NCI-H146 treated with DMSO at 0.1 percent for 48 hours (cell line): ENCODE results near the gene MEF2C.
"Not testable (repeated sequence)": the region's sequence is repeated elsewhere in the genome, so short reads cannot be mapped to it uniquely, and the experiment has no call there.

Experiments used
- DNase-seq: peaks from one replicate; lab custom pipeline; 2025; ENCODE audit not compliant: unreplicated experiment; lab: John Stamatoyannopoulos, UW

The MEF2C gene

GRCh38 chr5:88868468-88869068, 14.4 kb downstream of the MEF2C start:
- no peak for DNase-seq

- no peak for DNase-seq
Observed at GRCh38 chr5:88867638-88868037, 15.3 kb downstream of the MEF2C start.

GRCh38 chr5:88863523-88863922, 19.5 kb downstream of the MEF2C start:
- no peak for DNase-seq

GRCh38 chr5:88862547-88863175, 20.3 kb downstream of the MEF2C start:
- no peak for DNase-seq

GRCh38 chr5:88861231-88861630, 21.8 kb downstream of the MEF2C start:
- DNase-seq, result no peak

GRCh38 chr5:88860501-88860900, 22.5 kb downstream of the MEF2C start:
- DNase-seq, result no peak

GRCh38 chr5:88858392-88858791, 24.6 kb downstream of the MEF2C start:
- no peak for DNase-seq

- not testable (repeated sequence) for DNase-seq
Observed at GRCh38 chr5:88856381-88856780, 26.6 kb downstream of the MEF2C start.

GRCh38 chr5:88854769-88855168, 28.2 kb downstream of the MEF2C start:
- no peak for DNase-seq

- no peak for DNase-seq
Observed at GRCh38 chr5:88847420-88847819, 35.6 kb downstream of the MEF2C start.

GRCh38 chr5:88846434-88846833, 36.5 kb downstream of the MEF2C start:
- DNase-seq, result no peak

GRCh38 chr5:88845081-88845697, 37.8 kb downstream of the MEF2C start:
- no peak for DNase-seq

- no peak for DNase-seq
Observed at GRCh38 chr5:88842784-88843183, 40.2 kb downstream of the MEF2C start.

- DNase-seq, result no peak
Observed at GRCh38 chr5:88841212-88841611, 41.8 kb downstream of the MEF2C start.

GRCh38 chr5:88840495-88840894, 42.5 kb downstream of the MEF2C start:
- no peak for DNase-seq

- DNase-seq, result no peak
Observed at GRCh38 chr5:88839238-88839637, 43.7 kb downstream of the MEF2C start.

- DNase-seq, result no peak
Observed at GRCh38 chr5:88838500-88838899, 44.5 kb downstream of the MEF2C start.

- DNase-seq, result no peak
Observed at GRCh38 chr5:88837817-88838216, 45.2 kb downstream of the MEF2C start.

- no peak for DNase-seq
Observed at GRCh38 chr5:88837222-88837621, 45.8 kb downstream of the MEF2C start.

GRCh38 chr5:88836195-88836838, 46.7 kb downstream of the MEF2C start:
- DNase-seq, result no peak

- DNase-seq, result no peak
Observed at GRCh38 chr5:88834499-88834898, 48.5 kb downstream of the MEF2C start.

- no peak for DNase-seq
Observed at GRCh38 chr5:88834131-88834462, 48.9 kb downstream of the MEF2C start.
